Measurements from ENCODE around the gene CHN2. TPM values are rescaled to one million over a fixed set of nuclear protein-coding genes. Genes with fewer than 3 reads are reported as not detected.

The CHN2 gene
- total RNA-seq, 2 experiments from 2014 or later: 2.1 to 3.5 TPM

DNA sequence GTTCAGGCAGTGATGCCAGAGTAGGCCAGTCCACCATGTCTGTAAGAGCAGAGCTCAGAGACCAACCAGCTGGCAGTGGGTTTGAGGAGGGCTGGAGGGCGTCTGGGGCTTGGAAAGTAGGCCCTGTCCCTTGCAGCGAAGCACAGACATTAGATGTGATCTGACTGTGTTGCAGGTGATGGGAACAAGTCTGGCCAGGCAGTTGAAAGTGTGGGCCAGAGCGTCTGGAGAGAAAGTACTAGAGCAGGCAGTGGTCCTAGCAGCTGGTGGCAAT lies 53.3 kb downstream of the CHN2 start:
- intact Hi-C loops (cut with DNase I, micrococcal nuclease): no loop called here
- Mint-ChIP-seq H3K4me1 (ENCODE audit: low read depth) (peaks cover 18% of the 10 kb centered on the region), H3K36me3 (ENCODE audit: low read depth) (no peaks in the 10 kb centered on the region), H3K27me3 (no peaks in the 10 kb centered on the region), H3K9me3 (no peaks in the 10 kb centered on the region), H3K4me3 (no peak overlapping the region), H3K27ac (no peak overlapping the region)
- TF ChIP-seq, protein P1, sequence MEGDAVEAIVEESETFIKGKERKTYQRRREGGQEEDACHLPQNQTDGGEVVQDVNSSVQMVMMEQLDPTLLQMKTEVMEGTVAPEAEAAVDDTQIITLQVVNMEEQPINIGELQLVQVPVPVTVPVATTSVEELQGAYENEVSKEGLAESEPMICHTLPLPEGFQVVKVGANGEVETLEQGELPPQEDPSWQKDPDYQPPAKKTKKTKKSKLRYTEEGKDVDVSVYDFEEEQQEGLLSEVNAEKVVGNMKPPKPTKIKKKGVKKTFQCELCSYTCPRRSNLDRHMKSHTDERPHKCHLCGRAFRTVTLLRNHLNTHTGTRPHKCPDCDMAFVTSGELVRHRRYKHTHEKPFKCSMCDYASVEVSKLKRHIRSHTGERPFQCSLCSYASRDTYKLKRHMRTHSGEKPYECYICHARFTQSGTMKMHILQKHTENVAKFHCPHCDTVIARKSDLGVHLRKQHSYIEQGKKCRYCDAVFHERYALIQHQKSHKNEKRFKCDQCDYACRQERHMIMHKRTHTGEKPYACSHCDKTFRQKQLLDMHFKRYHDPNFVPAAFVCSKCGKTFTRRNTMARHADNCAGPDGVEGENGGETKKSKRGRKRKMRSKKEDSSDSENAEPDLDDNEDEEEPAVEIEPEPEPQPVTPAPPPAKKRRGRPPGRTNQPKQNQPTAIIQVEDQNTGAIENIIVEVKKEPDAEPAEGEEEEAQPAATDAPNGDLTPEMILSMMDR (IDR thresholded peaks at IDR 0.05): no peak
- no peak overlapping the region for H3K27ac ChIP-seq (ENCODE audit: low read depth in 1 of 2, low read length in 2 of 2)
- H3K9me3 ChIP-seq (ENCODE audit: control insufficient read depth in 1 of 2, insufficient read depth in 1 of 2, low read length in 2 of 2): no peaks in the 10 kb centered on the region
- no peaks in the 10 kb centered on the region for H3K4me1 ChIP-seq (ENCODE audit: insufficient read depth, low read length)
- H3K27me3 ChIP-seq (ENCODE audit: control insufficient read depth in 1 of 2, insufficient read depth in 2 of 2, low read length in 2 of 2): no peaks in the 10 kb centered on the region
- POLR2A ChIA-PET: no interaction called here
- H3K4me3 ChIP-seq (ENCODE audit: low read length): no peak overlapping the region
- no peak for ATAC-seq (ENCODE audit: poor library complexity)
- CTCF ChIA-PET: no interaction called here
- DNase-seq: no peak
- H3K36me3 ChIP-seq (ENCODE audit: insufficient read depth, low read length): no peaks in the 10 kb centered on the region

GRCh38 chr7:29248713-29249382 lies 54.3 kb downstream of the CHN2 start:
- no peak overlapping the region for H3K4me3 Mint-ChIP-seq

DNA sequence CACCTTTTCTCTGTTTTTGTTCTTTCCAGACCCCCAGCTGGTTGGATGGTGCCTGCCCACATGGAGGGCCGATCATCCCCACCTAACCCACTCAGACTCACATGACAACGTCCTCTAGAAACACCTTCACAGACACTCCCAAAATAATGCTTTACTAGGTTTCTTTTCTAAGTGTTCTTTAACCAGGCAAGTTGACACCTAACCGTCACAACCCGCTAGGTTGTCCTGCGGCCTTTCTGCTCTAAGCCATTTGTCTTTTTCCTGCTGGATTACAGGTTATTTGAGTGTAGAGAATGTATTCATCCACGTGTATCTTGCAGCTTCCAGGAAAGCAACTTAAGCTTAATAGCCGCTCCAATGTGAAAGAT lies 54.8 kb downstream of the CHN2 start:
- Histone ChIP-seq H3K27ac (ENCODE audit: low read depth in 1 of 2, low read length in 2 of 2) (no peak overlapping the region), H3K9me3 (ENCODE audit: control insufficient read depth in 1 of 2, insufficient read depth in 1 of 2, low read length in 2 of 2) (no peaks in the 10 kb centered on the region), H3K27me3 (ENCODE audit: control insufficient read depth in 1 of 2, insufficient read depth in 2 of 2, low read length in 2 of 2) (no peaks in the 10 kb centered on the region), H3K36me3 (ENCODE audit: insufficient read depth, low read length) (no peaks in the 10 kb centered on the region), H3K4me3 (ENCODE audit: low read length) (no peak overlapping the region), H3K4me1 (ENCODE audit: insufficient read depth, low read length) (no peaks in the 10 kb centered on the region)
- ChIA-PET POLR2A (no interaction called here), CTCF (no interaction called here)
- intact Hi-C loops (cut with DNase I, micrococcal nuclease): no loop called here
- Mint-ChIP-seq H3K4me1 (ENCODE audit: low read depth) (peaks cover 7% of the 10 kb centered on the region), H3K36me3 (ENCODE audit: low read depth) (no peaks in the 10 kb centered on the region), H3K27me3 (no peaks in the 10 kb centered on the region), H3K4me3 (no peak overlapping the region), H3K27ac (no peak overlapping the region), H3K9me3 (no peaks in the 10 kb centered on the region)
- ATAC-seq (ENCODE audit: poor library complexity) (no peak), DNase-seq (no peak)
- TF ChIP-seq, protein P1 (IDR thresholded peaks at IDR 0.05): no peak

More at GRCh38 chr7:29248713-29249382, 54.3 kb downstream of the CHN2 start:
- no peak for ATAC-seq (ENCODE audit: poor library complexity)
- Histone ChIP-seq H3K27me3 (ENCODE audit: control insufficient read depth in 1 of 2, insufficient read depth in 2 of 2, low read length in 2 of 2) (no peaks in the 10 kb centered on the region), H3K4me3 (ENCODE audit: low read length) (no peak overlapping the region), H3K9me3 (ENCODE audit: control insufficient read depth in 1 of 2, insufficient read depth in 1 of 2, low read length in 2 of 2) (no peaks in the 10 kb centered on the region), H3K27ac (ENCODE audit: low read depth in 1 of 2, low read length in 2 of 2) (no peak overlapping the region), H3K36me3 (ENCODE audit: insufficient read depth, low read length) (no peaks in the 10 kb centered on the region), H3K4me1 (ENCODE audit: insufficient read depth, low read length) (no peaks in the 10 kb centered on the region)
- TF ChIP-seq, protein P1 (IDR thresholded peaks at IDR 0.05): no peak
- peak in 1 of 14 experiments; percentile 7 for DNase-seq
- no peaks in the 10 kb centered on the region for H3K27me3 Mint-ChIP-seq
- peaks cover 13% of the 10 kb centered on the region for H3K4me1 Mint-ChIP-seq (ENCODE audit: low read depth)
- H3K27ac Mint-ChIP-seq: no peak overlapping the region
- no peaks in the 10 kb centered on the region for H3K9me3 Mint-ChIP-seq
- intact Hi-C loops (cut with DNase I, micrococcal nuclease): no loop called here
- ChIA-PET CTCF (no interaction called here), POLR2A (no interaction called here)
- no peaks in the 10 kb centered on the region for H3K36me3 Mint-ChIP-seq (ENCODE audit: low read depth)

Data from CD4-positive, alpha-beta T cell (primary cell).